ENCODE results near the gene SPEF1. TPM values are rescaled to one million over a fixed set of nuclear protein-coding genes. Genes with fewer than 3 reads are reported as not detected.
A peak's percentile ranks its signal among the peaks of the same experiment; 100 is the strongest.

SPEF1 gene
- total and polyA plus RNA-seq, 10 of the 15 experiments (the other 5 are each of a cell fraction or from before 2014, with no cell fraction given) = 0.12 TPM; not detected in 9

DNA sequence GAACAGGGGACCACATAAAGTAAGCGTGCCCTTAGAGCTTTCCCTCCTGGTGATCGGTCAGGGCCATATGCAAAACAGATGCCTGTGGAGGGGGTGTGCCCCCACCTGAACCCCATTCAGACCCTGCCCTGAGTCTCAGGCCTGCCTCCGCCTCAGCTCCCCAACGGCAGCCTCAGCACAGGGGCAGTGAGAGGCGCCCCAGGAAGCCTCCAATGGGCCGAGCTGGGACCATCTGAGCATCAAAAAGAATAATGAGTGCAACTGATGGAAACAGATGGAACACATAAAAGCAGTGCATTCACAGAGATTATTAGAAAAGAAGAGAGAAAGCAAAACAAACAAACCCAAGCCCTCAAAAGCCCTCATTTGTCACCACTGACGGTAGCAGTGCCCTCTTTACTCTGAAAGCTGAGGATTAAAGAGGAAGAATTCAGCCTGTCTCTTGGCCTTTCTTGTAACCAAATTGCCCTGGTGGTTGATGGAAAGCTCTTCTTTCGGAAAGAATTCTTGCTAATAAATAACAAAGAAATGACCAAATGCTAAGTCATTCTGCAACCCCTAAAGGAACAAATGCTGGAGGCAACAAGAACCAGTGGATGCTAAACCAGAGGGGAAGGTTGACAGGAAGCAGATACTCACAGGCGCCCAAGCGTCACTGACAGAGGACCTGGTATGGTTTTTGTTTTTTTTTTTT lies 20.4 kb downstream of the SPEF1 start:
- RAD21 ChIA-PET (ENCODE audit: unreplicated experiment) = interaction anchor here (0.7 to 0.8 kb wide), 2 partner anchors 812 to 929 kb away, joined by 3 read pairs; no protein-coding TSS in a partner anchor
- intact Hi-C loops (cut with micrococcal nuclease; ENCODE audit: unreplicated experiment) = no loop called here
- no peaks in the 10 kb centered on the region for H3K79me2 ChIP-seq (ENCODE audit: control insufficient read depth, insufficient read depth, low read length)
- TF ChIP-seq, protein P1, sequence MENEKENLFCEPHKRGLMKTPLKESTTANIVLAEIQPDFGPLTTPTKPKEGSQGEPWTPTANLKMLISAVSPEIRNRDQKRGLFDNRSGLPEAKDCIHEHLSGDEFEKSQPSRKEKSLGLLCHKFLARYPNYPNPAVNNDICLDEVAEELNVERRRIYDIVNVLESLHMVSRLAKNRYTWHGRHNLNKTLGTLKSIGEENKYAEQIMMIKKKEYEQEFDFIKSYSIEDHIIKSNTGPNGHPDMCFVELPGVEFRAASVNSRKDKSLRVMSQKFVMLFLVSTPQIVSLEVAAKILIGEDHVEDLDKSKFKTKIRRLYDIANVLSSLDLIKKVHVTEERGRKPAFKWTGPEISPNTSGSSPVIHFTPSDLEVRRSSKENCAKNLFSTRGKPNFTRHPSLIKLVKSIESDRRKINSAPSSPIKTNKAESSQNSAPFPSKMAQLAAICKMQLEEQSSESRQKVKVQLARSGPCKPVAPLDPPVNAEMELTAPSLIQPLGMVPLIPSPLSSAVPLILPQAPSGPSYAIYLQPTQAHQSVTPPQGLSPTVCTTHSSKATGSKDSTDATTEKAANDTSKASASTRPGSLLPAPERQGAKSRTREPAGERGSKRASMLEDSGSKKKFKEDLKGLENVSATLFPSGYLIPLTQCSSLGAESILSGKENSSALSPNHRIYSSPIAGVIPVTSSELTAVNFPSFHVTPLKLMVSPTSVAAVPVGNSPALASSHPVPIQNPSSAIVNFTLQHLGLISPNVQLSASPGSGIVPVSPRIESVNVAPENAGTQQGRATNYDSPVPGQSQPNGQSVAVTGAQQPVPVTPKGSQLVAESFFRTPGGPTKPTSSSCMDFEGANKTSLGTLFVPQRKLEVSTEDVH (IDR thresholded peaks at IDR 0.05; ENCODE audit: low read depth, partially characterized antibody) = no peak
- no TSS peak for BruUV-seq (replicated peaks)
- CTCF ChIA-PET = no interaction called here
- peaks cover 14% of the 10 kb centered on the region for H3K4me1 ChIP-seq (ENCODE audit: control insufficient read depth, insufficient read depth, low read length)
- no peak overlapping the region for H3K4me3 ChIP-seq
- no peak overlapping the region for H2AFZ ChIP-seq (ENCODE audit: control insufficient read depth, low read depth, low read length)
- no peak overlapping the region for H3K9ac ChIP-seq (ENCODE audit: control insufficient read depth, insufficient read depth, low read length)
- H3K9me3 ChIP-seq (replicated peaks; ENCODE audit: control insufficient read depth, insufficient read depth, low read length) = no peaks in the 10 kb centered on the region
- no peak overlapping the region for H3K27ac ChIP-seq (ENCODE audit: control insufficient read depth, insufficient read depth)
- POLR2A ChIA-PET = interaction anchor here (0.7 kb wide), 1 partner anchor 191 kb away, joined by 3 read pairs; no protein-coding TSS in a partner anchor
- peak; percentile 68 for ATAC-seq
- no peaks in the 10 kb centered on the region for H3K27me3 ChIP-seq (replicated peaks in 1 of 2; ENCODE audit: control insufficient read depth in 2 of 2, insufficient read depth in 2 of 2, low read length in 1 of 2)
- no peak overlapping the region for H3K4me2 ChIP-seq (ENCODE audit: control insufficient read depth, insufficient read depth)
- H3K36me3 ChIP-seq (ENCODE audit: control insufficient read depth in 2 of 2, insufficient read depth in 2 of 2, low read length in 1 of 2) = peaks cover 0 to 2% of the 10 kb centered on the region in 2 experiments; a peak in 1 of 4 replicates
- WGBS (ENCODE audit: insufficient coverage, insufficient replicate concordance, low lambda C conversion rate, missing lambda C conversion rate) = 58% methylated on average over 10 of the region's 10 CpGs
- SMC1A ChIA-PET (ENCODE audit: uncharacterized antibody, unreplicated experiment) = no interaction called here
- FAIRE-seq = no peak
- no peaks in the 10 kb centered on the region for H4K20me1 ChIP-seq (ENCODE audit: control insufficient read depth, insufficient read depth)
- DNase-seq (ENCODE audit: low read depth, low spot score) = no peak
- in situ Hi-C loops (cut with MboI) = no loop called here

DNA sequence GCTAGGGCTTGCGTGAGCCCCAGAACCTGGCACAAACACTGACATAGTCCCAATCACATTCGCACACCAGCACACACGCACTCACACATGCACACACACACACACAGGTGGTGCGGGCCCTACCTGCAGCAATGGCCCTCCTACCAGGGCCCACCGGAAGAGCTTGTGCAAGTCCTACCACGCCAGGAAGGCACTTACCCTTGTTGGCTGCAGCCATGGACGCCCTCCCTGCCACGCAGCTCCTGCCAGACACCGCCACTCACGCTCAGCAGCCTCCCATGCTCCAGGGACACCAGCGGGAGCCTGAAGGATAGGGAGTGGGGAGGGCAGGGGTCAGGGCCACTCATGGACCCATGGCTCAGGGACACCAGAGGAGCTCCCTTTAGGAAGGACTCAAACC lies 21.4 kb downstream of the SPEF1 start:
- Histone ChIP-seq H3K4me3 (no peak overlapping the region), H2AFZ (ENCODE audit: control insufficient read depth, low read depth, low read length) (no peak overlapping the region), H3K4me1 (ENCODE audit: control insufficient read depth, insufficient read depth, low read length) (peaks cover 6% of the 10 kb centered on the region), H3K4me2 (ENCODE audit: control insufficient read depth, insufficient read depth) (no peak overlapping the region), H3K36me3 (ENCODE audit: control insufficient read depth in 2 of 2, insufficient read depth in 2 of 2, low read length in 1 of 2) (peaks cover 0 to 2% of the 10 kb centered on the region in 2 experiments; a peak in 1 of 4 replicates), H3K79me2 (ENCODE audit: control insufficient read depth, insufficient read depth, low read length) (no peaks in the 10 kb centered on the region), H3K9me3 (replicated peaks; ENCODE audit: control insufficient read depth, insufficient read depth, low read length) (no peaks in the 10 kb centered on the region), H3K27me3 (replicated peaks in 1 of 2; ENCODE audit: control insufficient read depth in 2 of 2, insufficient read depth in 2 of 2, low read length in 1 of 2) (no peaks in the 10 kb centered on the region), H4K20me1 (ENCODE audit: control insufficient read depth, insufficient read depth) (no peaks in the 10 kb centered on the region), H3K9ac (ENCODE audit: control insufficient read depth, insufficient read depth, low read length) (no peak overlapping the region), H3K27ac (ENCODE audit: control insufficient read depth, insufficient read depth) (no peak overlapping the region)
- ChIA-PET SMC1A (ENCODE audit: uncharacterized antibody, unreplicated experiment) (no interaction called here), CTCF (no interaction called here), RAD21 (ENCODE audit: unreplicated experiment) (interaction anchor here (0.7 kb wide), 1 partner anchor 813 kb away, joined by 3 read pairs; no protein-coding TSS in a partner anchor), POLR2A (no interaction called here)
- BruUV-seq (replicated peaks) = no TSS peak
- intact Hi-C loops (cut with micrococcal nuclease; ENCODE audit: unreplicated experiment) (no loop called here), in situ Hi-C loops (cut with MboI) (no loop called here)
- FAIRE-seq (no peak), ATAC-seq (no peak), DNase-seq (ENCODE audit: low read depth, low spot score) (no peak)
- 90% methylated on average over 11 of the region's 11 CpGs for WGBS (ENCODE audit: insufficient coverage, insufficient replicate concordance, low lambda C conversion rate, missing lambda C conversion rate)
- no peak for TF ChIP-seq IRF4 (IDR thresholded peaks at IDR 0.05; ENCODE audit: low read depth, low read length)
- TF ChIP-seq TCF12 (IDR thresholded peaks at IDR 0.05; ENCODE audit: low read depth, low read length) = no peak
- TF ChIP-seq, protein P2, sequence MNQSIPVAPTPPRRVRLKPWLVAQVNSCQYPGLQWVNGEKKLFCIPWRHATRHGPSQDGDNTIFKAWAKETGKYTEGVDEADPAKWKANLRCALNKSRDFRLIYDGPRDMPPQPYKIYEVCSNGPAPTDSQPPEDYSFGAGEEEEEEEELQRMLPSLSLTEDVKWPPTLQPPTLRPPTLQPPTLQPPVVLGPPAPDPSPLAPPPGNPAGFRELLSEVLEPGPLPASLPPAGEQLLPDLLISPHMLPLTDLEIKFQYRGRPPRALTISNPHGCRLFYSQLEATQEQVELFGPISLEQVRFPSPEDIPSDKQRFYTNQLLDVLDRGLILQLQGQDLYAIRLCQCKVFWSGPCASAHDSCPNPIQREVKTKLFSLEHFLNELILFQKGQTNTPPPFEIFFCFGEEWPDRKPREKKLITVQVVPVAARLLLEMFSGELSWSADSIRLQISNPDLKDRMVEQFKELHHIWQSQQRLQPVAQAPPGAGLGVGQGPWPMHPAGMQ (IDR thresholded peaks at IDR 0.05; ENCODE audit: borderline replicate concordance) = no peak
- TF ChIP-seq ZNF24 (IDR thresholded peaks at IDR 0.05) = no peak
- no peak for TF ChIP-seq POLR2A (IDR thresholded peaks at IDR 0.05; ENCODE audit: low read depth, low read length)
- TF ChIP-seq, protein P3, sequence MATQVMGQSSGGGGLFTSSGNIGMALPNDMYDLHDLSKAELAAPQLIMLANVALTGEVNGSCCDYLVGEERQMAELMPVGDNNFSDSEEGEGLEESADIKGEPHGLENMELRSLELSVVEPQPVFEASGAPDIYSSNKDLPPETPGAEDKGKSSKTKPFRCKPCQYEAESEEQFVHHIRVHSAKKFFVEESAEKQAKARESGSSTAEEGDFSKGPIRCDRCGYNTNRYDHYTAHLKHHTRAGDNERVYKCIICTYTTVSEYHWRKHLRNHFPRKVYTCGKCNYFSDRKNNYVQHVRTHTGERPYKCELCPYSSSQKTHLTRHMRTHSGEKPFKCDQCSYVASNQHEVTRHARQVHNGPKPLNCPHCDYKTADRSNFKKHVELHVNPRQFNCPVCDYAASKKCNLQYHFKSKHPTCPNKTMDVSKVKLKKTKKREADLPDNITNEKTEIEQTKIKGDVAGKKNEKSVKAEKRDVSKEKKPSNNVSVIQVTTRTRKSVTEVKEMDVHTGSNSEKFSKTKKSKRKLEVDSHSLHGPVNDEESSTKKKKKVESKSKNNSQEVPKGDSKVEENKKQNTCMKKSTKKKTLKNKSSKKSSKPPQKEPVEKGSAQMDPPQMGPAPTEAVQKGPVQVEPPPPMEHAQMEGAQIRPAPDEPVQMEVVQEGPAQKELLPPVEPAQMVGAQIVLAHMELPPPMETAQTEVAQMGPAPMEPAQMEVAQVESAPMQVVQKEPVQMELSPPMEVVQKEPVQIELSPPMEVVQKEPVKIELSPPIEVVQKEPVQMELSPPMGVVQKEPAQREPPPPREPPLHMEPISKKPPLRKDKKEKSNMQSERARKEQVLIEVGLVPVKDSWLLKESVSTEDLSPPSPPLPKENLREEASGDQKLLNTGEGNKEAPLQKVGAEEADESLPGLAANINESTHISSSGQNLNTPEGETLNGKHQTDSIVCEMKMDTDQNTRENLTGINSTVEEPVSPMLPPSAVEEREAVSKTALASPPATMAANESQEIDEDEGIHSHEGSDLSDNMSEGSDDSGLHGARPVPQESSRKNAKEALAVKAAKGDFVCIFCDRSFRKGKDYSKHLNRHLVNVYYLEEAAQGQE (IDR thresholded peaks at IDR 0.05; ENCODE audit: low read depth, low read length) = no peak
- no peak for TF ChIP-seq RB1 (IDR thresholded peaks at IDR 0.05; ENCODE audit: borderline replicate concordance)
- no peak for TF ChIP-seq EGR1 (IDR thresholded peaks at IDR 0.05; ENCODE audit: borderline replicate concordance in 1 of 2, low read depth in 2 of 2, low read length in 2 of 2)
